AG09319 (cell line): ENCODE measurements around the gene NPAS4.
"Not testable (repeated sequence)": the region's sequence is repeated elsewhere in the genome, so short reads cannot be mapped to it uniquely, and the experiment has no call there.

Experiments
- DNase-seq: peaks from one replicate; pipeline ENCODE4 v3.0.0-alpha.2; 2010; ENCODE audit warnings: low read depth; ENCODE audit errors: extremely low read depth
- TF ChIP-seq, protein P1 (sequence below): IDR thresholded peaks from 2 replicates; pipeline ENCODE4 v1.5.1; 2011; ENCODE audit warnings: low read depth, mild to moderate bottlenecking, inconsistent platforms, low read length, moderate library complexity

The NPAS4 gene

DNA sequence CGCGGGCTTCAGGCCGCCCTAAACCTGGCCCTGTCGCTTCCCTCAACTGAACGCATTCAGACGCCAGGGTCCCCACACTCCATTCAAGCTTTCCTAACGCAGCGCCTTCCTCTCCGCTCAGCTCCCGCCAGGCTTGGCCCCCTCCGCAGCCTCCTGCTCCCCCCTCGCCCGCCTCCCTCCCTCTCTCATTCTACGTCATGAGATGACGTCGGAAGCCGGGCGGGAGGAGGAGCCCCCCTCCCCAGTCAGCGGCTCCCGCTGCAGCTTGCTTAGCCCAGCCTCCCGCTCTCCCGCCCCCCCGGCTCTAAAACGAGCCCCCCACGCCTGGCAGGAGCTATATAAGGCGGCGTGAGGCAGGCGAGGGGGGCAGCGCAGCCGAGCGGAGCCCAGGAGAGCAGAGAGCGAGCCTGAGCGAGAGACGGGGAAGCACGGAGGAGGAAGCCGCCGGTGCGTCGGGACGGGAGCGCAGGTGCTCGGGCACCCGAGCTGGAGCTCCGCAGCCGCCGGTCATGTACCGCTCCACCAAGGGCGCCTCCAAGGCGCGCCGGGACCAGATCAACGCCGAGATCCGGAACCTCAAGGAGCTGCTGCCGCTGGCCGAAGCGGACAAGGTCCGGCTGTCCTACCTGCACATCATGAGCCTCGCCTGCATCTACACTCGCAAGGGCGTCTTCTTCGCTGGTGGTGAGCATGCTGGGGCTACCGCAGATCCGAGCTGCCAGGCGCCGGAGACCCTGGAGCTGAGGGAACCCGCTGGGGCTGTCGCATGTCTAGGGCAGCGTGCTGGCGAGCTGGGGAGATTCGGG is at the start of gene NPAS4:
Gene NPAS4, plus strand, starts transcription at position 365 of the 806 bp plus-strand sequence. Its CDS starts 145 bp downstream, at position 510.
- no peak for DNase-seq
- TF ChIP-seq, protein P1, sequence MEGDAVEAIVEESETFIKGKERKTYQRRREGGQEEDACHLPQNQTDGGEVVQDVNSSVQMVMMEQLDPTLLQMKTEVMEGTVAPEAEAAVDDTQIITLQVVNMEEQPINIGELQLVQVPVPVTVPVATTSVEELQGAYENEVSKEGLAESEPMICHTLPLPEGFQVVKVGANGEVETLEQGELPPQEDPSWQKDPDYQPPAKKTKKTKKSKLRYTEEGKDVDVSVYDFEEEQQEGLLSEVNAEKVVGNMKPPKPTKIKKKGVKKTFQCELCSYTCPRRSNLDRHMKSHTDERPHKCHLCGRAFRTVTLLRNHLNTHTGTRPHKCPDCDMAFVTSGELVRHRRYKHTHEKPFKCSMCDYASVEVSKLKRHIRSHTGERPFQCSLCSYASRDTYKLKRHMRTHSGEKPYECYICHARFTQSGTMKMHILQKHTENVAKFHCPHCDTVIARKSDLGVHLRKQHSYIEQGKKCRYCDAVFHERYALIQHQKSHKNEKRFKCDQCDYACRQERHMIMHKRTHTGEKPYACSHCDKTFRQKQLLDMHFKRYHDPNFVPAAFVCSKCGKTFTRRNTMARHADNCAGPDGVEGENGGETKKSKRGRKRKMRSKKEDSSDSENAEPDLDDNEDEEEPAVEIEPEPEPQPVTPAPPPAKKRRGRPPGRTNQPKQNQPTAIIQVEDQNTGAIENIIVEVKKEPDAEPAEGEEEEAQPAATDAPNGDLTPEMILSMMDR = no peak

DNA sequence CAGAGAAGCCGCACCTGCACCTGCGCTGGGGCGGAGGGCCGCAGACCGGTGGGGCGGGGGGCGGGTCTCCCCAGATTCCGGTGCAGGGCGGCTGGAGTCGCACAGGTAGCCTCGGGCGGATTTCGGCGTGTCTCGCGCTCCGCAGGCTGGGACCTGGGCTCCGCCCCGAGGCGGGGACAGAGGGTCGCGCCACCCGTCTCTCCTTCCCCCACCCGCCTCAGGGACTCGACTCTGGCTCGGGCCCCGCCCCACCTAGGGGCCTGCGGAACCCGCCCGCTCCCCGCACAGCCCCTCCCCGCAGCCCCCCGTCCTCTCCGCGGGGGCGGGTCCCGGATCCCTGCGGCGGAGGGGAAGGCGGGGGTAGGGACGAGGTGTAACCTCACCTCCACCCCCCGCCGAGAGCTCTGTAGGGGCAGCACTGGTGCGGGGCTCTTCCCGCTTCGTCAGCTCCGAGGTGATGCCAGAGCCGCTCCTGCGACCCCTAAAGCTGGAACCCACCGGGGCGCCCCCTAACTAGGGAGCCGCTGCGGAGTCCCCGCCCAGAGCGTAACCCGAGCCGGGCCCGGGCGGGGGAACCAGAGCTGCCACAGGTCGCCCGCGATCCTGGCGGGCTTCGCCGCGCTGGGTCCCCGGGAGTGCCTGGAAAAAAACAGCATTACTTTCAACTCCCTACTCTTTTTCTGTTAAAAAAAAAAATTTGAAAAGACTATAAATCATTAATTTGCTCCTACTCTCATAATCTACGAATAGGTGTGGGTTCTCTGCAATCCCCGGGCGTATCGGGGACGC is 49.0 kb upstream of the NPAS4 start, which contains the start of gene SLC29A2:
Gene SLC29A2, minus strand, starts transcription at position 134 of the 789 bp plus-strand sequence. CDS start 169 bp downstream, outside the sequence.
- DNase-seq = no peak

DNA sequence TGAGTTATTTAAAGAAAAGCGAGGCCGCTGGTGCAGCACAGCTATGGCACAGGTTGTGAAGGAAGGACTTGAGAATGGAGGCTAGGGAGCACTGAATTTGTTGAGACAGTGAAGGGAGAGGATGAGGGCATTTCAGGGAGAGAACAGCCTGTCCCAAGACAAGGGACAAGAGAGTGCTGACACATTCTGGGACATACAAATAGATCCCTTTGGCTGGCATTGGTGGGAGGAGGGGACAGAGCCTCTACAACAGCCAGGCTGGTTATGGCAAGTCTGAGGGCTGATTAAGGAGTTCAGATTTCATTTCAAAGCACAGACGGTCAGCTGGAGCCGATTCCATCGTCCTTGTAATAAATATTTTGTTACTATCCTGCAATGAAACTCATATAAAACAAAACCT is 47.6 kb upstream of the NPAS4 start:
- TF ChIP-seq, protein P1 = no peak
- DNase-seq = no peak

More for the DNA sequence above, 49.0 kb upstream of the NPAS4 start, which contains the start of gene SLC29A2:
- TF ChIP-seq, protein P1 = no peak

DNA sequence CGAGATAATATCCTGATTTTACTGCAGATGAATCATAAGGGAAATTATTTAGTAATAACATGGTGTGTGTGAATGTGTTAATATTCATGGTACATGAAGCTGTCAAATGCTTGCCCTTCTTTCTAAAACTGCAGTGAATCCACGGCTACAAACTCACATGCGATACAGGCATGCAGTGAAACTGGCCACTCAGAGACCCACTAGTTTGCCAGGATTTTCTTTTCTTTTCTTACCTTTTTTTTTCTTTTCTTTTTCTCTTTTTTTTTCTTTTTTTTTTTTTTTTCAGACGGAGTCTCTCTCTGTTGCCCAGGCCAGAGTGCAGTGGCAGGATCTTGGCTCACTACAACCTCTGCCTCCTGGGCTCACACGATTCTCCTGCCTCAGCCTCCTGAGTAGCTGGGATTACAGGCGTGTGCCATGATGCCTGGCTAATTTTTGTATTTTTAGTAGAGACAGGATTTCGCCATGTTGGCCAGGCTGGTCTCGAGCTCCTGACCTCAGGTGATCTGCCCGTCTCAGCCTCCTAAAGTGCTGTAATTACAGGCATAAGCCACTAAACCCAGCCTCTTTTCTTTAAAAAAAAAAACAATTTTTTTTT is 47.0 kb upstream of the NPAS4 start:
- not testable (repeated sequence) for DNase-seq

DNA sequence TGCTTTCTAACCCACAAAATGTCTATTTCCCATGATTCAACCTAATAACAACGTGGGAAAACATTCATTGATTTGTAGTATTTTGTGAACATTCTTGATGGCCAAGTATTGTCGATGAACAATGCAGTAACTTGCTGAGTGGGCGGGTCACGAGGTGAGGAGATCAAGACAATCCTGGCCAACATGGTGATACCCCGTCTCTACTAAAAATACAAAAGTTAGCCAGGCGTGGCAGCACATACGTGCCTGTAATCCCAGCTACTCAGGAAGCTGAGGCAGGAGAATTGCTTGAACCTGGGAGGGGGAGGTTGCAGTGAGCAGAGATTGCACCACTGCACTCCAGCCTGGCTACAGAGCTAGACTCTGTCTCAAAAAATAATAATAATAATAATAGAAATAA is 40.6 kb upstream of the NPAS4 start:
- DNase-seq = not testable (repeated sequence)

DNA sequence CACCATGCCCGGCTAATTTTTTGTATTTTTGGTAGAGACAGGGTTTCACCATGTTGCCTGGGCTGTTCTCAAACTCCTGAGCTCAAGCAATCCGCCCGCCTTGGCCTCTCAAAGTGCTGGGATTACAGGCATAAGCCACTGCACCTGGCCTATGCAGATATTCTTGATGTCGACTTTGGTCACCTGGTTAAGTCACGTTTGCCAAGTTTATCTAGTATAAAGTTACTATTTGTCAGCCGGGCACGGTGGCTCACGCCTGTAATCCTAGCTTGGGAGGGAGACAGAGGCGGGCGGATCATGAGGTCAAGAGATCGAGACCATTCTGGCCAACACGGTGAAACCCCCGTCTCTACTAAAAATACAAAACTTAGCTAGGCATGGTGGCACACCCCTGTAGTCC is 36.5 kb upstream of the NPAS4 start:
- DNase-seq = not testable (repeated sequence)

DNA sequence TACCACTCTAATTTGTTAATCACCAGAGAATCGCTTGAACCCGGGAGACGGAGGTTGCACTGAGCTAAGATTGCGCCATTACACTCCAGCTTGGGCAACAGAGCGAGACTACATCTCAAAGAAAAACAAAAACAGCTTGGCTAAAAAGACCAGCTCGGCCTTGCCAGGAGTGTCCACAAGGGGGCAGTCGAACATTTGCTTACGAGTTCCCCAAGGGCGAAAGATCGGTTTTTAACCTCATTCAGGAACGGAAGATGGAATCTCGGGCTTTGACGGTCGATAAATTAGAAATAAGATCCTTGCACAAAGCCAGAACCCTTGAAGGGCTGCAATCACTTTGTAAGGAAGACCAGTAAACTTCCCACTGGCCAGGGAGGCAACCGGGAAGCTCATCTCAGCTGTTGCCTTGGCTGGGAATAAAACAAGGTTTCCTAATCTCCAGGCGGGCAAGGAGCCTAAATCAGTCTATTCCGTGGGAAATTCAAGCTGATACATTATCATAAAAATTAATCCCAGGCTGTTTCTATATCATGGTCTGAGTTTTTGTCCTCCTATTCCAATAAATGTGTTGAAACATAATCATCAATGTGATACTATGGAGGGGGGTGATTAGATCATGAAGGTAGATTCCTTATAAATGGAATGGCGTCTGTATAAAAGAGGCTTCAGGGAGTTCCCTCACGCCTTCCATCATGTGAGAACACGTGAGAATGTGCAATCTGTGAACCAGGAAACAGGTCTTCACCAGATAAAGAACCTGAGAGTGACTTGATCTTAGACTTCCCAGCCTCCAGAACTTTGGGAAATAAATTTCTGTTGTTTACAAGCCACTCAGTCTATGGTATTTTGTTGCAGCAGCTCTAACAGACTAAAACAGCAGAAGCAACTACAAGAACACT is 34.4 kb upstream of the NPAS4 start:
- TF ChIP-seq, protein P1 = peak; percentile 97
- peak; percentile 64 for DNase-seq

DNA sequence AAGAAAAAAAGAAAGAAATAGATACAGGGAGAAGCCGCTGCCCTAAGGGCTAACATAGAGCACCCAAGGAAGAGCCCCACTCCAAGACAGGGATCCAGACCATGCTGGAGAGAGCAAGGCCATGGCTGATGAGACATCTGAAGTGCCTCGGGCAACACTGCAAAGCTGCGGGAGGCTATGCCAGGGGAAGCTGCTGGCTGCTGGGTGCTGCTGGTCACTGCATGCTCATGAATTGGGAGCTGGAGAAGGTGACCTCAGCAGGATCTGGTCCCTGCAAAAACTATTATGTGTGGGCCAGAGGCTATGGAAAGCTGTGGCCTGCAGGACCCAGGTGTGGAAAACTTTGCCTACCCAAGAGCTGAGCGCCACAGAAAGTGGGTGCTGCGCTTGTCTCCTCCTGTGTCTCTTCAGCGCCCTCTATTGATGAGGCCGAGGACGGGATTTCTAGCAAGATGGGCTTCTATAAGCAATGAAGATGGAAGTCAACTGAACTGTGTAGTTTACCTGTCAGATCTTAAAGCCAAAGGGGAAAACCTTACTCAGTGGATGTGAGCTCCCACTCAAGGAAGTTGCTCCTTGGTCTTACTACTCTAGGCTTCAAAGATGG is 32.0 kb upstream of the NPAS4 start:
- peak; percentile 44 for DNase-seq
- TF ChIP-seq, protein P1 = peak; percentile 90
